Panc1 (cell line): ENCODE data around the gene PHF5A. TPM values are rescaled to one million over a fixed set of nuclear protein-coding genes. Genes with fewer than 3 reads are reported as not detected.

Source experiments
- ATAC-seq: fragments of 200-7000 bp; cut with Tn5 transposase; 2 replicates; pipeline ENCODE4 v1.9.1; 2020; ENCODE audit warnings: mild to moderate bottlenecking, moderate library complexity
- BruUV-seq: library from RNA; stranded (reverse); fragments of 400-500 nt; replicated peaks from 2 replicates; lab custom pipeline; 2021; lab: Mats Ljungman, UMichigan
- CTCF ChIA-PET: fragments of 300-600 bp; sonication (Branson Sonifier 250); formaldehyde crosslinking; loops from one replicate; lab custom pipeline; 2022; ENCODE audit warnings: antibody characterized with exemption; lab: Charles Lee
- POLR2A ChIA-PET: fragments of 300-600 bp; sonication (Branson Sonifier 250); formaldehyde crosslinking; loops from one replicate; lab custom pipeline; 2022; ENCODE audit warnings: antibody characterized with exemption; lab: Charles Lee
- DNase-seq: peaks from one replicate; pipeline ENCODE4 v3.0.0-alpha.2; 2010; ENCODE audit warnings: low read depth, low spot score
- H3K27ac ChIP-seq: 2 replicates; pipeline ENCODE4 v1.5.1; 2011; ENCODE audit warnings: mild to moderate bottlenecking, low read length, inconsistent platforms
- H3K27me3 ChIP-seq: fragments of 200-500 bp; sonication (Bioruptor generic); 2 replicates; pipeline ENCODE4 v1.6.0; 2014; ENCODE audit warnings: low read length, inconsistent platforms; ENCODE audit not compliant: control insufficient read depth, insufficient read depth
- H3K36me3 ChIP-seq: fragments of 200-500 bp; sonication (Bioruptor generic); 2 replicates; pipeline ENCODE4 v1.5.1; 2014; ENCODE audit warnings: inconsistent platforms, mild to moderate bottlenecking, low read length, moderate library complexity; ENCODE audit not compliant: control insufficient read depth, insufficient read depth
- H3K4me1 ChIP-seq: 2 replicates; pipeline ENCODE4 v1.5.1; 2011; ENCODE audit warnings: inconsistent platforms, mild to moderate bottlenecking, low read length, moderate library complexity; ENCODE audit not compliant: control insufficient read depth, insufficient read depth
- H3K4me3 ChIP-seq, 2 experiments: 2 replicates each; pipeline ENCODE4 v1.5.1; 2011 to 2012; ENCODE audit warnings: low read depth in 2 of 2, low read length in 2 of 2, mild to moderate bottlenecking in 2 of 2, inconsistent platforms in 1 of 2, moderate library complexity in 1 of 2
- H3K9me3 ChIP-seq: fragments of 200-500 bp; sonication (Bioruptor generic); 2 replicates; pipeline ENCODE4 v1.5.1; 2014; ENCODE audit warnings: low read depth, mild to moderate bottlenecking, inconsistent platforms, low read length, moderate library complexity; ENCODE audit not compliant: control insufficient read depth, insufficient read depth
- POLR2AphosphoS5 ChIP-seq: IDR thresholded peaks from 2 replicates; pipeline ENCODE4 v1.6.1; 2012; ENCODE audit warnings: mild to moderate bottlenecking, low read depth, low read length, moderate library complexity
- SIN3A ChIP-seq: IDR thresholded peaks from 2 replicates; pipeline ENCODE4 v1.6.1; 2012; ENCODE audit warnings: low read depth, mild to moderate bottlenecking, low read length, moderate library complexity, borderline replicate concordance; ENCODE audit not compliant: insufficient read depth
- TCF7L2 ChIP-seq: IDR thresholded peaks from 2 replicates; pipeline ENCODE4 v1.6.1; 2011; ENCODE audit warnings: mild to moderate bottlenecking, low read depth, low read length, inconsistent platforms
- in situ Hi-C: cut with HindIII; loops from 2 replicates; pipeline ENCODE4 v1.10.0; 2016; ENCODE audit warnings: low sequenced_read_pairs, low pct_unique_long_range_greater_than_20kb
- intact Hi-C: fragments of 100-400 bp; cut with micrococcal nuclease; formaldehyde crosslinking; loops from one replicate; pipeline ENCODE4 v1.10.0; 2022; ENCODE audit not compliant: unreplicated experiment
- total RNA-seq: library from RNA; stranded (reverse); gene quantifications from one replicate; pipeline ENCODE4 v1.2.1, GENCODE V29; 2021; ENCODE audit not compliant: unreplicated experiment
- TF ChIP-seq, protein P1 (sequence below): fragments of 450-650 bp; IDR thresholded peaks from 2 replicates; pipeline ENCODE4 v1.5.1; 2017; ENCODE audit warnings: mild to moderate bottlenecking
- TF ChIP-seq, protein P2 (sequence below), 2 experiments: IDR thresholded peaks; 2 replicates each; pipeline ENCODE4 v1.6.1; 2011 to 2012; ENCODE audit warnings: low read depth in 2 of 2, control low read depth in 1 of 2, low read length in 1 of 2, mild to moderate bottlenecking in 1 of 2, moderate library complexity in 1 of 2; ENCODE audit not compliant: insufficient read depth in 1 of 2

Gene PHF5A
- total RNA-seq, 1 experiment from 2014 or later: 34.9 TPM

DNA sequence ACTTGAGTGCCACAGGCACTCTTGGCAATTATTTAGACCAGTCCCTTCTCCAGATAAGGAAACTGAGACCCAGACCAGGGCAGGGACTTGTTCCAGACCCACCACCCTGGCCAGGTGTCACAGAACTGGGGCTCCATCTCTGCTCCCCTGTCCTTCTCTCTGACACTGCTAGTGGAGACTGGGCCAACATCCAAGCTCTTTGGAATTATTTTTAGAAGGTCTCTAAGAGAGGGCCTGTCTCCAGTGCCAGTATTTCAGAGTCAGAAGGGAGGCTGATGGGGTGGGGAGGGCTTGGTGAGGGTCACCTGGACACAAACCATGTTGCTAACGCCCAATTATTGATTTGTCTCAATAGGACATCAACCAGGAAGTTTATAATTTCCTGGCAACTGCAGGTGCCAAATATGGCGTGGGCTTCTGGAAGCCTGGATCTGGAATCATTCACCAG lies 43.1 kb upstream of the PHF5A start:
- no TSS peak for BruUV-seq
- Histone ChIP-seq H3K27me3 (no peaks in the 10 kb centered on the region), H3K4me1 (no peaks in the 10 kb centered on the region), H3K36me3 (no peaks in the 10 kb centered on the region; the same call in 1 of the 2 replicates), H3K9me3 (no peaks in the 10 kb centered on the region), H3K27ac (no peak overlapping the region), H3K4me3 (no peak overlapping the region)
- in situ Hi-C loops: no loop called here
- intact Hi-C loops: no loop called here
- POLR2A ChIA-PET: no interaction called here
- ATAC-seq (no peak), DNase-seq (no peak)
- CTCF ChIA-PET: no interaction called here
- TF ChIP-seq SIN3A (no peak), POLR2AphosphoS5 (no peak), TCF7L2 (no peak)
- TF ChIP-seq, protein P1, sequence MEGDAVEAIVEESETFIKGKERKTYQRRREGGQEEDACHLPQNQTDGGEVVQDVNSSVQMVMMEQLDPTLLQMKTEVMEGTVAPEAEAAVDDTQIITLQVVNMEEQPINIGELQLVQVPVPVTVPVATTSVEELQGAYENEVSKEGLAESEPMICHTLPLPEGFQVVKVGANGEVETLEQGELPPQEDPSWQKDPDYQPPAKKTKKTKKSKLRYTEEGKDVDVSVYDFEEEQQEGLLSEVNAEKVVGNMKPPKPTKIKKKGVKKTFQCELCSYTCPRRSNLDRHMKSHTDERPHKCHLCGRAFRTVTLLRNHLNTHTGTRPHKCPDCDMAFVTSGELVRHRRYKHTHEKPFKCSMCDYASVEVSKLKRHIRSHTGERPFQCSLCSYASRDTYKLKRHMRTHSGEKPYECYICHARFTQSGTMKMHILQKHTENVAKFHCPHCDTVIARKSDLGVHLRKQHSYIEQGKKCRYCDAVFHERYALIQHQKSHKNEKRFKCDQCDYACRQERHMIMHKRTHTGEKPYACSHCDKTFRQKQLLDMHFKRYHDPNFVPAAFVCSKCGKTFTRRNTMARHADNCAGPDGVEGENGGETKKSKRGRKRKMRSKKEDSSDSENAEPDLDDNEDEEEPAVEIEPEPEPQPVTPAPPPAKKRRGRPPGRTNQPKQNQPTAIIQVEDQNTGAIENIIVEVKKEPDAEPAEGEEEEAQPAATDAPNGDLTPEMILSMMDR: no peak
- TF ChIP-seq, protein P2, sequence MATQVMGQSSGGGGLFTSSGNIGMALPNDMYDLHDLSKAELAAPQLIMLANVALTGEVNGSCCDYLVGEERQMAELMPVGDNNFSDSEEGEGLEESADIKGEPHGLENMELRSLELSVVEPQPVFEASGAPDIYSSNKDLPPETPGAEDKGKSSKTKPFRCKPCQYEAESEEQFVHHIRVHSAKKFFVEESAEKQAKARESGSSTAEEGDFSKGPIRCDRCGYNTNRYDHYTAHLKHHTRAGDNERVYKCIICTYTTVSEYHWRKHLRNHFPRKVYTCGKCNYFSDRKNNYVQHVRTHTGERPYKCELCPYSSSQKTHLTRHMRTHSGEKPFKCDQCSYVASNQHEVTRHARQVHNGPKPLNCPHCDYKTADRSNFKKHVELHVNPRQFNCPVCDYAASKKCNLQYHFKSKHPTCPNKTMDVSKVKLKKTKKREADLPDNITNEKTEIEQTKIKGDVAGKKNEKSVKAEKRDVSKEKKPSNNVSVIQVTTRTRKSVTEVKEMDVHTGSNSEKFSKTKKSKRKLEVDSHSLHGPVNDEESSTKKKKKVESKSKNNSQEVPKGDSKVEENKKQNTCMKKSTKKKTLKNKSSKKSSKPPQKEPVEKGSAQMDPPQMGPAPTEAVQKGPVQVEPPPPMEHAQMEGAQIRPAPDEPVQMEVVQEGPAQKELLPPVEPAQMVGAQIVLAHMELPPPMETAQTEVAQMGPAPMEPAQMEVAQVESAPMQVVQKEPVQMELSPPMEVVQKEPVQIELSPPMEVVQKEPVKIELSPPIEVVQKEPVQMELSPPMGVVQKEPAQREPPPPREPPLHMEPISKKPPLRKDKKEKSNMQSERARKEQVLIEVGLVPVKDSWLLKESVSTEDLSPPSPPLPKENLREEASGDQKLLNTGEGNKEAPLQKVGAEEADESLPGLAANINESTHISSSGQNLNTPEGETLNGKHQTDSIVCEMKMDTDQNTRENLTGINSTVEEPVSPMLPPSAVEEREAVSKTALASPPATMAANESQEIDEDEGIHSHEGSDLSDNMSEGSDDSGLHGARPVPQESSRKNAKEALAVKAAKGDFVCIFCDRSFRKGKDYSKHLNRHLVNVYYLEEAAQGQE (IDR thresholded peaks at IDR 0.05; ENCODE audit: insufficient read depth in 1 of 2, low read depth in 2 of 2, low read length in 1 of 2): no peak

DNA sequence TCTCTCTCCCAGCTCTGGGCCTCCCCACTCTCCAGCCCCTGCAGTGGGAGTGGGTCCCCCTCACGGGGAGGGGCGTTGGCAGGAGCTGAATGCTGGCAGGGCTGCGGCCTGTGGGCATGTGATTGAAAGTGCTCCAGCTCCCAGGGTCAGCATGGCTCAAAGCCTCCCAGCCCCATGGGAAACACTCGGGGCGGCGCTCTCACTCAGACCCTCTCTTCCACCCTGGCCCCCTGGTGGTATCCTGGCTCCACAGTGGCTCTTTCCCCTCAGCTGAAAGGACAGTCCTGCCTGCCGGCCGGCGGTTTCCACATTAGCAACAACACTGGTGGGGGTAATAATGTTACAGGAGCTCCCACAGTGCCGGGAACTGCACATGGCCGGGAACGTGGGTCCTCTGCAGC lies 40.3 kb upstream of the PHF5A start:
- in situ Hi-C loops: no loop called here
- intact Hi-C loops: no loop called here
- no TSS peak for BruUV-seq
- no peak for DNase-seq
- ChIA-PET POLR2A (no interaction called here), CTCF (no interaction called here)
- TF ChIP-seq SIN3A (no peak), TCF7L2 (no peak), POLR2AphosphoS5 (no peak)
- TF ChIP-seq, protein P2 (IDR thresholded peaks at IDR 0.05; ENCODE audit: insufficient read depth in 1 of 2, low read depth in 2 of 2, low read length in 1 of 2): no peak
- TF ChIP-seq, protein P1: no peak
- H3K9me3 ChIP-seq: no peaks in the 10 kb centered on the region
- no peaks in the 10 kb centered on the region for H3K27me3 ChIP-seq
- no peak for ATAC-seq
- no peaks in the 10 kb centered on the region; the same call in 1 of the 2 replicates for H3K36me3 ChIP-seq
- H3K27ac ChIP-seq: no peak overlapping the region
- no peak overlapping the region for H3K4me3 ChIP-seq
- no peaks in the 10 kb centered on the region for H3K4me1 ChIP-seq
